Activated CD4-positive, alpha-beta T cell treated with anti-CD3 and anti-CD28 coated beads, Interleukin-2, amount 50 U/mL, for 24 hours (primary cell): ENCODE measurements around the gene GLA.

ENCODE experiments used
- DNase-seq, 2 donors: peaks; one replicate each; pipeline ENCODE4 v3.0.0-alpha.2; 2020; ENCODE audit warnings: low read depth in 1 of 2, low spot score in 1 of 2

The GLA gene

DNA sequence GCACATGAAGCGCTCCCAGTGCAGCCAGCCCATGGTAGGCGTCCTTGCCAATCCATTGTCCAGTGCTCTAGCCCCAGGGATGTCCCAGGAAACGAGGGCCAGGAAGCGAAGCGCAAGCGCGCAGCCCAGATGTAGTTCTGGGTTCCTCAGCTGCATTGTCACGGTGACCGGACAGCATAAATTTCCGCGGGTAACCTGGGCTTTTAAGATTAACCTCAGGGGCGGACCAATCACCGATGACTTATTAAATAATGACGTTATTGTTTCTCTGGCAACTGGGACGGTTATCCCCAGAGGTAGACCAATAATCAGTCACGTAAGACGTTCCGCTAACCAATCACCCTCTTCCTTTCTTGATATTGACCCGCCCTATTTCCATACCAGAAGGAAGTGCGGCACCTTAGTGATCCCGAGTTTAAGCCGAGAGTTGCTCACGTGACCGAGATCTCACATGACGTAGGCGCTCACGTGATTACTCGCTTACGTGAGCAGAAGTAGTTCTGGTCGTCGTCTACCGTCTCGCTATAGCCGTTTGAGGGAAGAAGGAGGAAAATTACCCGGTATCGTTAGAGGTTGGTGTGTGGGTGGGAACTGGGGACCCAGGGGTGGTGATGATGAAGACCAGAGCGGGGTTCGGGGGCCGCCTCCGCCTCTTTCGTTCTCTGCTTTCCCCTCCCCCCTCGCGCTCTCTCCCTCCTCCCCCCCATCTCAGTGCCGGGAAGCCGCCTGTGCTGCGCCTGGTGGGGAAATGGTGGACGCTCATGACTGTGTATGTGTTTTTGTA, at the start of gene GLA, which contains the start of gene HNRNPH2:
TSS of gene GLA (minus strand) at position 178 of the 784 bp plus-strand sequence. CDS start at position 156, 22 bp downstream.
TSS of gene HNRNPH2 (plus strand) at position 475 of the 784 bp plus-strand sequence. CDS start 3,767 bp downstream, outside the sequence.
- DNase-seq, result peak; percentile 63 to 88

DNA sequence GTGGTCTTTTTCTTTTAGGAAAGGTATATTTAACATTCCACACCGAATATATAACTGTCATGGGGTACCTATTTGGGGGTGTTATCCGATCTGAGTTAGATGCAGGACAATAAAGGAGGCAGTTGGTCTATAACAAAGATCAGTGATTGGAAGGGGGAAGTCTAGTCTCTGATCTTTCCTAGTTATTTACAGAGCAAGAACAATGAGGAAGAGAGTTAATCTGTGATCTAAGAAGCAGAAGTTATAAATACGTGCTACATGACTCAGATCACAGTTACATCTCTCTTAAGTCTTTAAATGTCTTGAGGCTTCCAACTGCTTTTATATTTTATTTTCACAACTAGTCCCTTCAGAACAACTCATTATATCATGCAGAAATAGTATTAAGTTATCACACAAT, 44.3 kb upstream of the GLA start:
- DNase-seq, result no peak

DNA sequence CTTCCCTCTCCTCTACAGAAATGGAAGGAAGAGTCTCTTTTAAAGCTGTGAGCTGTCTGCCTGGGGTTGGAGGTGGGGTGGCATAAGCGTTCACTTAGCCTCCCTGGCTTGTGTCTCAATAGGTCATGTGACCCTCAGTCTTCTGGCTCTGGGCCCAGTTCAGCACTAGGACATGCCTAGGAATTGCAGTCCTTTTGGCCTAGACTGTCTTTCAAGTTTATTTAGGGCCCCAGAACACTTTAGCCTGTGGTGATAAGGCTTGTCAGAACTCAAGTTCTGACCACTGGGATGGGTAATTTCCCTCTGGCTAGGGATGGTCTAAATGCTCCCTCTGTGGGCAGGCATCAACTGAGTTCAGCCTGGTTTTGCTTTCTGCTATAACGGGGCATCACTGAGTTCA, 43.2 kb upstream of the GLA start:
- no peak for DNase-seq

DNA sequence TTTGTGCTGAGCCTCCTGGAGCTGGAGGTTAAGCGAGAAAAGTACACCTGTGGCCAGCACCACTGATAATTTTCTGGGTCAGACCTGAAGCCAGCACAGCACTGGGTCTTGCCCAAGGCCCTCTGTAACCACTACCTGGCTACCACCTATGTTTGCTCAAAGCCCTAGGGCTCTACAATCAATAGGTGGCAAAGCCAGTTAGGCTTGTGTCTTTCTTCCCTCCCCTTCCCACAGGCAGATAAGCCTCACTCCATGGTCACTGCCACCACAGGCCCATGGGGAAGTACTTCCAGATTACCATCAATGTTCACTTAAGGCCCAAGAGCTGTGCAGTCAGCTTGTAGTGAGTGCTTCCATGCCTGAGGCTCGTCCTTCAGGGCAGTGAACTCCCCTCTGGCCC, 42.4 kb upstream of the GLA start:
- no peak for DNase-seq

DNA sequence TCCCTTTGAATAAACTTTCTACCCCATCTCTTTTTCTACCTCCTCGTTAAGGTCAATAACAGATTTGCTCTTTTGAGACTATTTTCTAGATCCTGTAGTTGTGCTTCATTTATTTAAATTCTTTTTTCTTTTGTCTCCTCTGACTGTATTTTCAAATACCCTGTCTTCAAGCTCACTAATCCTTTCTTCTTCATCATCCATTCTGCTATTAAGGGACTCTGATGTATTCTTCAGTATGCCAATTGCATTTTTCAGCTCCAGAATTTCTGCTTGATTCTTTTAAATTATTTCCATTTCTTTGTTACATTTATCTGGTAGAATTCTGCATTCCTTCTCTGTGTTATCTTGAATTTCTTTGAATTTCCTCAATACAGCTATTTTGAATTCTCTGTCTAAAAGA, 41.6 kb upstream of the GLA start:
- no peak for DNase-seq

DNA sequence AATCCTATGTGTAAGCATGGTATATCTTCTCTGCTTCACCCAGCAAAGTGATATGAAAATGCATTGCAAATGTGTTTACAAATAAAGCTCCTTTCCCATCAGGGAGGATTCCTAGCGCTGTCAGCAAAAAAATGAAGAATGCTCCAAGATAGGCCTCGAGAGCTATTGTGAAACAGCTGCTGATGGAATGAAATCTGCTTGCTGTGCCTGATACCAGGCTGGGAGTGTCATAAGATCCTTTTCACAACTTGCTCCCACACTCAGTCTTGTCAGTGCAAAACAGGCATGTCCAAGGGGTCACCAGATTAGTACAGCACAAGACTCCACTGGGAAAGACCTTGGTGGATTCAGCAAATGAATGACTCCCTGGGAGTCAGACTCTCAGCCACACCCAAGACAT, 34.4 kb upstream of the GLA start:
- no peak for DNase-seq

DNA sequence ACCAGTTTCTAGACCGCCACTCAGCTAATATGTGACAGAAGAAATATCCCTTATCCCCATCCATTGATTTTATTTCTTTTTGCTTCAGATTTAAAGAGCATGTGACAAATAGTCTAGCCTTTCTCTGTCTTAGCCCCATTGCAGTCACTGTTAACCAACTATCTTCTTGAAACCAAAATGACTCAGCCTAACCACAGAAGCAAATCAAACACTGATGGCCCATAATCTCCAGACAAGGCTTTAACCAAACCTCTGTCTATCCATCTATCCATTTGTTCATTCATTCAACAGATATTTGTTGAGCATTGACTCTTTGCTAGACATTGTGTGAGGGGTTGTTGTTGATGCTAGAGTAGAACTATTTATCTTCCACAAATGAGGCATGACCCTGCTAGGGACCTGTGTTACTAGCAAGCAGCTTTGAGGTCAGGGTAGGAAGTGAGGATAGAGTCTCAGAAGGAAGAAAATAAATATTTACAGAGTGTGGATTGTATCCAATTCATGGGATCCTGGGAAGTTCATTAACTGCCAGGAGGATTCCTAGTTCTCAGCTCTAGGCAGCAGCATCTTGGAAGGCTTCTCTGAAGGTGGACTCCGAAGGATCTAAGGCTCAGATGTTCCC, 22.8 kb upstream of the GLA start:
- DNase-seq, result no peak

DNA sequence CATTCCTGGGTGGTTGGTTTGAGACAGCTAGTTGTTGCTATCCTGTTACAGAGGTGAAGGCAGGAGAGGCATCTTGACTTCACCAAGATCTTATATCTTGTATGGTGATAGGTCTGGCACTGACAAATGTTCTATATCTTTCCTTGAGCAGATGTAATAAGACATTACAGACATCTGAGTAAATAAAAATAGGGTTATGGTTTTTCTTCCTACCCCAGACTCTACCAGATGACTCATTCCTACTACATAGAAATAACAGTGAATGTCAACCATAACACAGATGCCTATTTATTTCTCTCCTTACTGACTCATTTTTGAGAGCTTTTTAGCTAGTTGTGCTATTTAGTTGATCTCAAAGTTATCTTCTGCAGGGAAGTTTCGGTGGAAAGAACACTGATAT, 22.2 kb upstream of the GLA start:
- no peak for DNase-seq

DNA sequence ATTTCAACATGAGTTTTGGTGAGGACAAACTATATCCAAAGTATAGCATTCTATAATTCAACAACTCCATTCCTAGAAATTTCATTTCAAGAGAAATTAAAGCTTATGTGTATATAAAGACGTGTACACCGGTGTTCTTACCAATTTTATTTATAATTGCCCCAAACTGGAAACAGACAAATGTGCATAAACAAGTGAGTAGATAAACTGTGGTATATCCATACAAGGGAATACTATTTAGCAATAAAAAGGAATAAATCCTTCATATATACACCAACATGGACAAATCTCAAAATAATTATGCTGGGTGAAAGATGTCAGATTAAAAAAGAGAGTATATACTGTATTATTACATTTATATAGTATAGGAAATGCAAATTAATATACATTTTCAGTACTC, 20.2 kb upstream of the GLA start:
- DNase-seq, result no peak

DNA sequence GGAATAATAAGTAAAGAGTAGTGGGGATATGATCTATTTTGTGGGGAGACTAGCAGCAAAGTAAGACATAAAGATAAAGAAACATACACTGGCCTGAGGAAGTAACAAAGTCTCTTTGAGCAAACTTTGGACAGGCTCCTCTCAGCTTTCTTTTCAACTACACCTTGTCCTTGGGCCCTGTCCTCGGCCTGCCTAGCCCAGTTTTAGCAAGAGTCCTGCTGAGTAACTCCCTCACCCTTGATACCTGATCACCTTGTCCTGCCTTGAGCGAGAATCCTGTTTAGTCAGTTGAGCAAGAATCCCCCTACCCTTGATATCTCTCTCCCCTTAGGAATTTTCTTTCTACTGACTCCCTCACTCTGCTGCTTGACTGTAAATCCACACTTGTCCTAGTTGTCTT, 11.8 kb upstream of the GLA start:
- DNase-seq, result no peak

DNA sequence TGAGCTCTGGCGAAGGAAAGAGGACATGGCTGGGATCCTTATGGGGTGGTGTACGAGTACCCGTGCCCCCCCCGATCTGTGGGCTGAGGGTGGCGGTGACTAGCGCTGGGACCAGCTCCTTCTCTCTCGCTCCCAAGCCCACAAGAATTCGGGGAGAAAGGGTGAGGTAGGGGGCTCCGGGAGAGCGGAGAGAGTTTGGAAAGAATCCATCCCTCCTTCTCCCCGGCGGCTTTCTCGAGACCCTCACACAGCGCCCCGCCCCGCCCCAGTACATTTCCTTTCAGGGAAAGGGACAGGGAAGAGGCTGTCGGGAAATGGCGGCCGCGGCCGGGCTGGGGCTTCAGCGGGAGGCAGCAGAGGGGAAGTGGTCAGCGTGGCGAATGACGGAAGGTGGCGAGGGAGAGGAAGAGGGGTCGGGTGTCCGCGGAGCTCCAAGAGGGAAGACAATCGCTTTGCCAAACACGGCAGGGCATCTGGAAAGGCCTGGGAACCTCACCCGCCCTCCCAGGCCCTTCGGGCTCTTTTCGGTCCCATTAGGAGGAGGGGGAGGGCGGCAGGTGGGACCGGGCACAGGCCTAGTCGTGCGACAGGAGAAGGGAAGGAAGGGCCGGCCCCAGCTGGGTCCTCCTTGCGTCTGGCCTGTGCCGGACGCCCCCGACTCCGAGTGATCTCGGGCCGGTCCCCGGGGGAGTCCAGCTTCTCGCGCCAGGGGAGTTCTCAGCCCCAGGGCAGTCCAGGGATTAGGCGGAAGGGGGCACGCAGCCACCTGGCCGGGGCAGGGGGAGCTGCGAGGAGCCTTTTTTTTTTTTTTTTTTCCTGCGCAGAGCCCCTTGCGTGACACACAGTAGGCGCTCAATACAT, 10.5 kb upstream of the GLA start:
- no peak for DNase-seq

DNA sequence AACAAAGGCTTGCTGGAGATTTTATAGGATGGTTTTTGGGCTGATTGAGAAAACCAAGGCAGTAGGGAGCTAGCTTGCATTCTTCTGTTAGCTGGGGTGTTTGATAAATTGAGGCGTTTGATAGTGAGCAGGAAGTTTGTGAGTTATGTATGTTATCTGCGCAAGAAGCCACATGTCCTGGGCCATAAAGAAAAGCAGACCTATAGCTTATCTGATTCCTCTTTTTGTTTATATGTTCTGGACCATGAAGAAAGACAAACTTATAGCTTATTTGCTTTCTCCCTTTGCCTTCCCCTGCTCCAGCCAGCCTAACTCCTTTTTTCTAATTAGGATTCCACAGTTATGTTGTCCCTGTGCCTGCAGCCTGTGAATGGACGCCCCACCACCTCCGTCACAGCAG, 9.5 kb upstream of the GLA start:
- no peak for DNase-seq

DNA sequence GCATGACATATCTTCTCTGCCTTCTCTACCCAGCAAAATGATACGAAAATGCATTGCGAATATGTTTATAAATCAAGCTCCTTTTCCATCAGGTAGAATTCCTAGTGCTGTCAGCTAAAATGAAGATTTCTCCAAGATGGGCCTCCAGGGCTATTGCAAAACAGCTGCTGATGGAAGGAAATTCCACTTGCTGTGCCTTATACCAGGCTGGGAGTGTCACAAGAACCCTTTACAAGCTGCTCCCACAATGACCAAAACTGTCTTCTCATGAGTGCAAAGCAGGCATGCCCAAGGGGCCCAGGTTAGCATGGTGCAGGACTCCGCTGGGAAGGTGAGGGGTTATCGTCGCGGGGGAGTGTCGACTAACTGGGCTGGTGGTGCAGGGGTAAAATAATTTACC, 9.0 kb upstream of the GLA start:
- DNase-seq, result no peak

DNA sequence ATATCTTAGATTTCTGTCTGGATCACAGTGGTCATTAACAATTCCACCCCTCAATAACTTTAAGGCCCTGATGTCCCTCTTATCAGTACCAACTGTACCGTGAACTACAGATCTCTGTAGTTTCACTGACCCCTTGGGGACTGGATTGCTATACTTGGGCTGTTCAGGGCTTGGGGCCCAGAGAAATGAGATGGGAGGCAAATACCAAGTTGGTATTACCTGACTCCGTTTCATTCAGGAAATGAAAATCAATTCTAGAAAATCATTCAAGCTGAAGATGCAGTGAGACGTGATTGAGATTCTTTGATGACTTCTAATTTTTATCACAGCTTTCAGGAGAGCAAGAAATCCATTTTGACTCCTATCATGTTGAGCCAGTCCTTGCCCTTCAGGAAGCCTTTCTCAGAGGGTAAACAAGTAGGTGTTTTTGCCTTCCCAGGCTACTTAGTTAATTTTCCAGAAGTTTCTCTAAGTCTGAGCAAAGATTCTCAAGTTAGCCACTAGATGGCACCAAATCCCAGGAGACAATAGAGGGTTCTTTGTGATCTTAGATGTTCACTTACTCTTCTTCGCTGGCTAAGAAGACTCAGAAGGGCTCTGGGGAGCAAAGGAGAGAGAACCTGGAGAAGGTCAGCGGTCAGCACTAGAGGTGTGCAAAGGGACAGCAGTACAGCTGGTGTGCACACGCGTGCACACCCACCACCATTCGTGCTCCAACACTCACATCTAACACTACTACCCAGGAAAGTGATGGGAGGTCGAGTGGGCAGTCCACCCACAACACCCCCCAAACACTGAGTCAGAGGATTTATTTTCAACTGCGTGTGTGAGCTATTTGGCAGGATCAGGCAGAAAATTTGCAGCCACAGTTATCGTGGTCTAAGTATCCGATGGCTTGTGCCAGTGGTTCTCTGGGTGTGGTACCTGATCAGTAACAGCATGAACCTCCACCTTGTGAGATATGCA, 7.7 kb upstream of the GLA start:
- DNase-seq, result peak in 1 of 2 donors; percentile 49

DNA sequence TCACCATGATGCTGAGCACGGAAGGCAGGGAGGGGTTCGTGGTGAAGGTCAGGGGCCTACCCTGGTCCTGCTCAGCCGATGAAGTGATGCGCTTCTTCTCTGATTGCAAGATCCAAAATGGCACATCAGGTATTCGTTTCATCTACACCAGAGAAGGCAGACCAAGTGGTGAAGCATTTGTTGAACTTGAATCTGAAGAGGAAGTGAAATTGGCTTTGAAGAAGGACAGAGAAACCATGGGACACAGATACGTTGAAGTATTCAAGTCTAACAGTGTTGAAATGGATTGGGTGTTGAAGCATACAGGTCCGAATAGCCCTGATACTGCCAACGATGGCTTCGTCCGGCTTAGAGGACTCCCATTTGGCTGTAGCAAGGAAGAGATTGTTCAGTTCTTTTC, 4.3 kb upstream of the GLA start:
- no peak for DNase-seq

DNA sequence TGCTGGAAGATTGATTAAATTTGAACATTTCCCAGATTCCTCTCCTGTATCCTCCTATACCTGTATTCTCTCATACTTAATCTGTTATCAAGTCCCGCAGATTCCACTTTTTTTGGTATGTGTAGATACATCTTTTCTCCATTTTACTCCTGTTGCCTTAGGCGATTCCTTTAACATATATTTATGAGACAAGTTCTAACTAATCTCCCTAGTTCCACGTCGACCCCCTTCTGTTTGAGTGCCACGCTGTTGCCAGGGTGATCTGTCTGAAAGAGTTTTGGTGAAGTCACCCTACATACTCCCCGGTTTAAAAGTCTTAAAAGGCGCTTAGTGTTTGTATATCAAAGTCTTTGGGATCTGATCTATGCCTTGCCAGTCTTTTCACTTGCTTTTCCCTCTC, 2.7 kb upstream of the GLA start:
- DNase-seq, result no peak

DNA sequence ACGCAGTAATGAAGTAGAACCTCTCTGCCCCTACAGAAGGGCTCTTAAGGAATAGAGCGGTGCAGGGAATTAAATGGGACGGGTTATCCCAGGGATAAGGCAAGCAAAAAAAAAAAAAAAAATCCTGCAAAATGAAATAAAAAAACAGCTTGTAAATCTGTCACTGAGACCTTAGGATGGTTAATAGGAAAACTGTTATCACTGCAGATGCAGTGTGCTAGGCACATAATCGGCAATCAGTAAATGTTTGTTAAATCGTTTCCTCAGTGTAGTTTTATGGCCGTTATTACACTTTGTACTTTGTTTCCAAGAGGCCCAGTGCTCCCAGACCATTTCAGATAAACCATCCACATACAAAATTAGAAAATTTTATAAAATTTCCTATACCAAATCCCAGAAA, 1.3 kb upstream of the GLA start:
- DNase-seq, result no peak

DNA sequence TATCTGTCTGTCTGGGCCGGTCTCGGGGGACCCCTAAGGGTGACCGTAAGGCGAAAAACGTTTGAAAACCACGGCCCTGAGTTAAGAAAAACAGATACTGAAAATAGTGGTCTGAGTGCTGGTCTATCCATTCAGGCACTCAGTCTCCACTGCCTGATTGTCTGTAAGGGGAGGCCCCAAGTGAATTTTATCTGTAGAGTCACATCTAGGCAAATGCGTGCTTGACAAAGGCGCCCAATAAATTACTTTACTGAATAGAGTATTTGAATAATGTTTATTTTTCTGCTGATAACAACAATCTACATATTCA, 762 bp upstream of the GLA start:
- no peak for DNase-seq

DNA sequence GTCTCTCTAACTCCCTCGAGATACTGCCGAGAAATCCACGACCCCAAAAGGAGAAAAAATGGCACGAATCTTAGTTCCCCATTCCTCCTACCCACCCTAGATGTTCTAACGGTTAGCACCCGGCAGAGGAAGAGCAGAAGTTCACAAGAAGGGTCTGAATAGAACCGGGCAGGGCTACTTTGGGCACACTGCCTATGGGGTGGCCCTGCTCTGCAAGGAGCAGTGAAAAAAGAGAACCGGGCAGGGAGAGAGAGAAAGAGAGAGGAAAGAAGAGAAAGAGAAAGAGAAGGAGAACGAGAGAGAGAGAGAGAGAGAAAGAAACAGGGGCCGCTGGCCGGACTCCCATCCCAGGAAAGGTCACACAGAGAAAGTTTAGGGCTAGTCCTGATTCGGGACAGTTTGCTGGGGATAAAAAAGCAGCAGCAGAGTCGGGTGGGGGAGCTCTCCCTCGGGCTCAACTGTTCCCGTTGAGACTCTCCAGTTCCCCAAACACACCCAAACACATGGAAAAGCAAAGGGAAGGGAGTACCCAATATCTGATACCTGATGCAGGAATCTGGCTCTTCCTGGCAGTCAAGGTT, 468 bp downstream of the GLA start:
- DNase-seq, result no peak

DNA sequence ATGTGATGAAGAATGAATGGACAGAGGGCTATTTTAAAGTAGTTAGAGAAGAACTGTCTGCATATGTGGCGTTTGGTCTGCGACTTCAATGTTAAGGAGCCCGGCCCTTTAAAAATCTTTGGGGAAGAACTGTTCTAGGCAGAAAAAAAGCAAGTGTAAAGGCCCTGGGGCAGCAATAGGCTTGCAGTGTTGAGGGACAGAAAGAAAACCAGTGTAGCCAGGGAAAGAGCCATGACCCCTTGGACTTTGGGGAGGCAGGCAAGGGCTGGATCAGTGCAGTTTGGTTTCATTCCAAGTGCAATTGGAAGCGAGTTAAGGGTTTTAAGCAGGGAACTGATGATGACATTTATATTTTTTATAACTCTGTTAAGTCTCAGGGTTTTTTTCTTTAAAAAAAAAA, 7.9 kb downstream of the GLA start:
- DNase-seq, result no peak

DNA sequence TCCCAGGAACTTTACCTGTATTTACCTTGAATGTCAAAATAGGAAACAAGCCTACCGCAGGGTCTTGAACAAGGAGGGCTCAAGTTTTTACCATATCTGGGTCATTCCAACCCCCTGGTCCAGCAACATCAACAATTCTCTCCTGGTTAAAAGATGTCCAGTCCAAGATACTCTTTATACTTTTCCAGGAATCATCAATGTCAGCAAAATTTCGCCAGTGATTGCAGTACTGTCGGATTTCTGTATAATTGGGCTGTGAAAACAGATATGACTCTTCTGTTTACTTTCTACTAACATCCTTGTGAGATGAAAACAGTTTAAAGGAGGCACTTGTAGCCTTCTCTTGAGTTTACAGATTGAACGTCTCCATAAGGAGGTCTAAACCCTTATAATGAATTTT, 9.0 kb downstream of the GLA start:
- no peak for DNase-seq
